ENCODE results near the gene PTEN.
"Not testable (repeated sequence)": the region's sequence is repeated elsewhere in the genome, so short reads cannot be mapped to it uniquely, and the experiment has no call there.

Gene PTEN

GRCh38 chr10:87846023-87846422, 17.4 kb upstream of the PTEN start:
- Histone ChIP-seq H3K9me3 (ENCODE audit: control insufficient read depth, insufficient read depth, low read length) (no peaks in the 10 kb centered on the region), H3K4me3 (ENCODE audit: low read length) (no peak overlapping the region), H3K27me3 (ENCODE audit: control insufficient read depth, insufficient read depth, low read length) (no peaks in the 10 kb centered on the region), H3K27ac (ENCODE audit: low read length) (no peak overlapping the region), H3K36me3 (ENCODE audit: control insufficient read depth, insufficient read depth, low read length) (no peaks in the 10 kb centered on the region), H3K4me1 (ENCODE audit: control insufficient read depth, insufficient read depth, low read length) (no peaks in the 10 kb centered on the region)
- no peak for DNase-seq (ENCODE audit: low read depth, low spot score)
- no CpG with 5 or more reads among the region's 7 CpGs for WGBS (ENCODE audit: insufficient coverage, insufficient read length)

GRCh38 chr10:87846711-87847110, 16.7 kb upstream of the PTEN start:
- DNase-seq (ENCODE audit: low read depth, low spot score); H3K4me3 ChIP-seq (ENCODE audit: low read length); H3K4me1 ChIP-seq (ENCODE audit: control insufficient read depth, insufficient read depth, low read length); H3K27me3 ChIP-seq (ENCODE audit: control insufficient read depth, insufficient read depth, low read length); H3K27ac ChIP-seq (ENCODE audit: low read length); H3K9me3 ChIP-seq (ENCODE audit: control insufficient read depth, insufficient read depth, low read length); H3K36me3 ChIP-seq (ENCODE audit: control insufficient read depth, insufficient read depth, low read length): not testable (repeated sequence)
- WGBS (ENCODE audit: insufficient coverage, insufficient read length) = no CpG with 5 or more reads among the region's 8 CpGs

- Histone ChIP-seq H3K27ac (ENCODE audit: low read length) (no peak overlapping the region), H3K4me3 (ENCODE audit: low read length) (no peak overlapping the region), H3K36me3 (ENCODE audit: control insufficient read depth, insufficient read depth, low read length) (no peaks in the 10 kb centered on the region), H3K4me1 (ENCODE audit: control insufficient read depth, insufficient read depth, low read length) (no peaks in the 10 kb centered on the region), H3K27me3 (ENCODE audit: control insufficient read depth, insufficient read depth, low read length) (no peaks in the 10 kb centered on the region), H3K9me3 (ENCODE audit: control insufficient read depth, insufficient read depth, low read length) (no peaks in the 10 kb centered on the region)
- DNase-seq (ENCODE audit: low read depth, low spot score) = no peak
These were observed 15.9 kb upstream of the PTEN start for GRCh38 chr10:87847550-87847949.

- Histone ChIP-seq H3K36me3 (ENCODE audit: control insufficient read depth, insufficient read depth, low read length) (no peaks in the 10 kb centered on the region), H3K27me3 (ENCODE audit: control insufficient read depth, insufficient read depth, low read length) (no peaks in the 10 kb centered on the region), H3K4me1 (ENCODE audit: control insufficient read depth, insufficient read depth, low read length) (no peaks in the 10 kb centered on the region), H3K9me3 (ENCODE audit: control insufficient read depth, insufficient read depth, low read length) (no peaks in the 10 kb centered on the region), H3K4me3 (ENCODE audit: low read length) (no peak overlapping the region), H3K27ac (ENCODE audit: low read length) (no peak overlapping the region)
- DNase-seq (ENCODE audit: low read depth, low spot score) = no peak
These were observed 14.4 kb upstream of the PTEN start for GRCh38 chr10:87849001-87849400.

GRCh38 chr10:87850742-87851205, 12.7 kb upstream of the PTEN start:
- no peaks in the 10 kb centered on the region for H3K9me3 ChIP-seq (ENCODE audit: control insufficient read depth, insufficient read depth, low read length)
- no peak for DNase-seq (ENCODE audit: low read depth, low spot score)
- no CpG with 5 or more reads among the region's 5 CpGs for WGBS (ENCODE audit: insufficient coverage, insufficient read length)
- no peak overlapping the region for H3K4me3 ChIP-seq (ENCODE audit: low read length)
- H3K27me3 ChIP-seq (ENCODE audit: control insufficient read depth, insufficient read depth, low read length) = no peaks in the 10 kb centered on the region
- H3K36me3 ChIP-seq (ENCODE audit: control insufficient read depth, insufficient read depth, low read length) = no peaks in the 10 kb centered on the region
- no peak overlapping the region for H3K27ac ChIP-seq (ENCODE audit: low read length)
- H3K4me1 ChIP-seq (ENCODE audit: control insufficient read depth, insufficient read depth, low read length) = no peaks in the 10 kb centered on the region

GRCh38 chr10:87852089-87852488, 11.3 kb upstream of the PTEN start:
- no peak overlapping the region for H3K27ac ChIP-seq (ENCODE audit: low read length)

GRCh38 chr10:87855247-87855646, 8.2 kb upstream of the PTEN start:
- H3K4me3 ChIP-seq (ENCODE audit: low read length); H3K9me3 ChIP-seq (ENCODE audit: control insufficient read depth, insufficient read depth, low read length); H3K36me3 ChIP-seq (ENCODE audit: control insufficient read depth, insufficient read depth, low read length); H3K27me3 ChIP-seq (ENCODE audit: control insufficient read depth, insufficient read depth, low read length); DNase-seq (ENCODE audit: low read depth, low spot score); H3K4me1 ChIP-seq (ENCODE audit: control insufficient read depth, insufficient read depth, low read length); H3K27ac ChIP-seq (ENCODE audit: low read length): not testable (repeated sequence)
- no CpG with 5 or more reads among the region's 5 CpGs for WGBS (ENCODE audit: insufficient coverage, insufficient read length)

More at GRCh38 chr10:87852089-87852488, 11.3 kb upstream of the PTEN start:
- no CpG with 5 or more reads among the region's 1 CpG for WGBS (ENCODE audit: insufficient coverage, insufficient read length)
- Histone ChIP-seq H3K4me1 (ENCODE audit: control insufficient read depth, insufficient read depth, low read length) (no peaks in the 10 kb centered on the region), H3K4me3 (ENCODE audit: low read length) (no peak overlapping the region), H3K36me3 (ENCODE audit: control insufficient read depth, insufficient read depth, low read length) (no peaks in the 10 kb centered on the region), H3K27me3 (ENCODE audit: control insufficient read depth, insufficient read depth, low read length) (no peaks in the 10 kb centered on the region), H3K9me3 (ENCODE audit: control insufficient read depth, insufficient read depth, low read length) (no peaks in the 10 kb centered on the region)
- no peak for DNase-seq (ENCODE audit: low read depth, low spot score)

GRCh38 chr10:87855665-87856064, 7.8 kb upstream of the PTEN start:
- H3K4me3 ChIP-seq (ENCODE audit: low read length); H3K9me3 ChIP-seq (ENCODE audit: control insufficient read depth, insufficient read depth, low read length); H3K4me1 ChIP-seq (ENCODE audit: control insufficient read depth, insufficient read depth, low read length); H3K36me3 ChIP-seq (ENCODE audit: control insufficient read depth, insufficient read depth, low read length); H3K27ac ChIP-seq (ENCODE audit: low read length); DNase-seq (ENCODE audit: low read depth, low spot score); H3K27me3 ChIP-seq (ENCODE audit: control insufficient read depth, insufficient read depth, low read length): not testable (repeated sequence)
- no CpG with 5 or more reads among the region's 4 CpGs for WGBS (ENCODE audit: insufficient coverage, insufficient read length)

- WGBS (ENCODE audit: insufficient coverage, insufficient read length) = 100% methylated on average over 1 of the region's 3 CpGs
- no peak overlapping the region for H3K4me3 ChIP-seq (ENCODE audit: low read length)
- H3K4me1 ChIP-seq (ENCODE audit: control insufficient read depth, insufficient read depth, low read length) = no peaks in the 10 kb centered on the region
- no peaks in the 10 kb centered on the region for H3K9me3 ChIP-seq (ENCODE audit: control insufficient read depth, insufficient read depth, low read length)
- no peak overlapping the region for H3K27ac ChIP-seq (ENCODE audit: low read length)
- H3K27me3 ChIP-seq (ENCODE audit: control insufficient read depth, insufficient read depth, low read length) = no peaks in the 10 kb centered on the region
- H3K36me3 ChIP-seq (ENCODE audit: control insufficient read depth, insufficient read depth, low read length) = no peaks in the 10 kb centered on the region
- no peak for DNase-seq (ENCODE audit: low read depth, low spot score)
These were observed 3.1 kb upstream of the PTEN start for GRCh38 chr10:87860156-87860795.

GRCh38 chr10:87860816-87861403, 2.5 kb upstream of the PTEN start:
- Histone ChIP-seq H3K4me1 (ENCODE audit: control insufficient read depth, insufficient read depth, low read length) (no peaks in the 10 kb centered on the region), H3K9me3 (ENCODE audit: control insufficient read depth, insufficient read depth, low read length) (no peaks in the 10 kb centered on the region), H3K27me3 (ENCODE audit: control insufficient read depth, insufficient read depth, low read length) (no peaks in the 10 kb centered on the region), H3K27ac (ENCODE audit: low read length) (no peak overlapping the region), H3K36me3 (ENCODE audit: control insufficient read depth, insufficient read depth, low read length) (no peaks in the 10 kb centered on the region), H3K4me3 (ENCODE audit: low read length) (no peak overlapping the region; the same call in 1 of the 2 replicates)
- WGBS (ENCODE audit: insufficient coverage, insufficient read length) = no CpG with 5 or more reads among the region's 4 CpGs
- no peak for DNase-seq (ENCODE audit: low read depth, low spot score)

GRCh38 chr10:87861566-87861952, 1.9 kb upstream of the PTEN start:
- H3K27ac ChIP-seq (ENCODE audit: low read length) = no peak overlapping the region
- no peak for DNase-seq (ENCODE audit: low read depth, low spot score)
- no peaks in the 10 kb centered on the region for H3K27me3 ChIP-seq (ENCODE audit: control insufficient read depth, insufficient read depth, low read length)
- H3K36me3 ChIP-seq (ENCODE audit: control insufficient read depth, insufficient read depth, low read length) = no peaks in the 10 kb centered on the region
- H3K4me1 ChIP-seq (ENCODE audit: control insufficient read depth, insufficient read depth, low read length) = no peaks in the 10 kb centered on the region
- peak overlapping the region; percentile 63; the same call in 1 of the 2 replicates for H3K4me3 ChIP-seq (ENCODE audit: low read length)
- WGBS (ENCODE audit: insufficient coverage, insufficient read length) = no CpG with 5 or more reads among the region's 16 CpGs
- H3K9me3 ChIP-seq (ENCODE audit: control insufficient read depth, insufficient read depth, low read length) = no peaks in the 10 kb centered on the region

Data from iPS DF 6.9 (cell line).